ENCODE data around the gene NTF3. TPM values are rescaled to one million over a fixed set of nuclear protein-coding genes. Genes with fewer than 3 reads are reported as not detected.
"Not testable (repeated sequence)": the region's sequence is repeated elsewhere in the genome, so short reads cannot be mapped to it uniquely, and the experiment has no call there.

The NTF3 gene
- total RNA-seq, 3 donors from 2014 or later, result 0.88 to 1.3 TPM; not detected in 1

DNA sequence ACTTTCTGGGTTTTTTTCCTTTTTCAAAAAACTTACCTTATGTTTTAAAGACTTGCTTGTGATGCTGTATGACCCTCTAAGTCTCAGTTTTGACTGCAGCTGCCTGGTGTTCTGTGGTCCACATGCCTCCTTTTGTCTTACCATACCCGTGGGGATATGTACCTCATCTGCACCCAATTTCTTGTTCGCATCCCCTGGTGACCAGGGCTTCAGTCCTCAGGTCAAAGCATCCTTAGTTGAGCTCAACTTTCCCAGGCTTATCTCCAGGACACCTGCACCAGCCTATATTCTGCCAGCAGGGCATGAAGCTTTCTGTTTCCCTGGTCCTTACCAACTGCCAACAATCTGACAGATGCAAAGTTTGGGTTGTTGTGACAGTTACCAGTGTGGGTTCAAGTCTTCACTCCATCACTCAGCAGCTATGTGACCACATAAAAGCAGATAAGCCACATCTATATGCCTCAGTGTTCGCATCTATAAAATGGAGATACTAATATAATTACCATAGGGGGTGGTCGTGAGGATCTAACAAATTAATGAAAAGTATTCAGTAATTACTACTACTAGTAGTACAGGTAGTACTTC is 94.0 kb downstream of the NTF3 start:
- no peaks in the 10 kb centered on the region for H3K4me1 ChIP-seq
- intact Hi-C loops (cut with DNase I; ENCODE audit: low total_unique reads), result loop anchor here (10.0 kb wide), 1 partner anchor 1891 kb away; no protein-coding TSS in a partner anchor
- H3K36me3 ChIP-seq, result no peaks in the 10 kb centered on the region
- no peak overlapping the region for H3K4me3 ChIP-seq
- no peak for TF ChIP-seq POLR2A (IDR thresholded peaks at IDR 0.05)
- TF ChIP-seq, protein P1, sequence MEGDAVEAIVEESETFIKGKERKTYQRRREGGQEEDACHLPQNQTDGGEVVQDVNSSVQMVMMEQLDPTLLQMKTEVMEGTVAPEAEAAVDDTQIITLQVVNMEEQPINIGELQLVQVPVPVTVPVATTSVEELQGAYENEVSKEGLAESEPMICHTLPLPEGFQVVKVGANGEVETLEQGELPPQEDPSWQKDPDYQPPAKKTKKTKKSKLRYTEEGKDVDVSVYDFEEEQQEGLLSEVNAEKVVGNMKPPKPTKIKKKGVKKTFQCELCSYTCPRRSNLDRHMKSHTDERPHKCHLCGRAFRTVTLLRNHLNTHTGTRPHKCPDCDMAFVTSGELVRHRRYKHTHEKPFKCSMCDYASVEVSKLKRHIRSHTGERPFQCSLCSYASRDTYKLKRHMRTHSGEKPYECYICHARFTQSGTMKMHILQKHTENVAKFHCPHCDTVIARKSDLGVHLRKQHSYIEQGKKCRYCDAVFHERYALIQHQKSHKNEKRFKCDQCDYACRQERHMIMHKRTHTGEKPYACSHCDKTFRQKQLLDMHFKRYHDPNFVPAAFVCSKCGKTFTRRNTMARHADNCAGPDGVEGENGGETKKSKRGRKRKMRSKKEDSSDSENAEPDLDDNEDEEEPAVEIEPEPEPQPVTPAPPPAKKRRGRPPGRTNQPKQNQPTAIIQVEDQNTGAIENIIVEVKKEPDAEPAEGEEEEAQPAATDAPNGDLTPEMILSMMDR (IDR thresholded peaks at IDR 0.05), result no peak
- TF ChIP-seq POLR2AphosphoS5 (IDR thresholded peaks at IDR 0.05), result no peak
- H3K27me3 ChIP-seq, result no peaks in the 10 kb centered on the region
- H3K27ac ChIP-seq, result no peak overlapping the region
- DNase-seq (ENCODE audit: low spot score in 2 of 2), result no peak
- H3K9me3 ChIP-seq, result no peaks in the 10 kb centered on the region

DNA sequence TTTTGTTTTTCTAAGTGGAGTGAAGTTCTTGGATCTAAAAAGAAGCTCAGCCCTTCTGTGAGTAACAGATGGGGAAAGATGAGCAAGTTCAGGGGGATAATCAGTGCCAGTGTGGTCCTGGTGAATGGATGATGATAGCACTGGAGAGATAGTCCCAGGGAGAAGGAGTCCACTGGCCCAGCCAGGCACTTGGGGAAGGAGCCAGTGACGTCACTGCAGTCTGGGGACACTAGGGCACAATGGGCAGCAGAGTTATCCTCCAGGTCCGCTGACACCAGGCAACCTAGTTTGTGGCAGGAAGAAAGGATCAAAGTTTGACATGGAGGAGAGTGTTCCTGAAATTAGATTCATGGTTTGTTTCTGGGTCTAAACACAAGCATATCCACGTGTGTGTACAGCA is 101.5 kb downstream of the NTF3 start:
- Histone ChIP-seq H3K27me3 (peaks cover 0 to 3% of the 10 kb centered on the region in 2 donors), H3K4me3 (no peak overlapping the region), H3K4me1 (no peaks in the 10 kb centered on the region), H3K36me3 (no peaks in the 10 kb centered on the region), H3K9me3 (no peaks in the 10 kb centered on the region), H3K27ac (no peak overlapping the region)
- TF ChIP-seq POLR2A (IDR thresholded peaks at IDR 0.05), result no peak
- TF ChIP-seq, protein P1 (IDR thresholded peaks at IDR 0.05), result no peak
- TF ChIP-seq POLR2AphosphoS5 (IDR thresholded peaks at IDR 0.05), result no peak
- DNase-seq (ENCODE audit: low spot score in 2 of 2), result no peak
- intact Hi-C loops (cut with DNase I; ENCODE audit: low total_unique reads), result no loop called here

DNA sequence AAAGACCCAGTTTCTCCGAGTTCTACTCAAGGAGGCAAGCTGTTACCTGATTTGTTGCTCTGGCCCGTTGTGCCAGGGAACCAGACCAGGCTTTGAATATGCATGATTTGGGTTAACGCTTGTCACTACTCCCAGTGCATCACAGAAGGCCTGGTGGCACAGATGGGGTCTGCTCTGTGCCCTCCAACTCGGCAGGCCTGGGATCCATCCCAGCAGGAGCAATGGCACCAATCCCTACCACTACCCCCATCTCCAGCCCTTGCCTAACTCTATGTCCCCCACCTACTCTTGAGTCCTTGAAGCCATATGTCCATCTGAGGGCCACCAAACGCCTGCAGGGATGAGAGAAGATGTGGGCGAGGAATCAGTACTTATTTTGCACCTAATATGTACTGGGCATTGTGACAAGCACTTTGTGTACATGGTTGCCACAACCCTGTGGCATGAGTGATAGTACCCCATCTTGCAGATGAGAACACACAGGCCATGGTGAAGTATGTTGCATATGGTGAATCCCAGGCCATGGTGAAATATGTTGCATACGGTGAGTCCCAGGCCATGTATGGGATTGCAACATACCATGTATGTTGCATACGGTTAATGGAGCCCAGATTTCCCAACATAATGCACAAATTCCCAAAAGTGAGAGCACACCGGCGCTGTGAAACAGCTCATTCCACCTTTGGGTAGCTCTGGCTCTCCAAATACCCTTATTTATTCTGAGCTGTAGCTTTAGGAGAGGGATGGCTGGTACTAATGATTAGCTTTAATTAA is 102.7 kb downstream of the NTF3 start:
- no peak for DNase-seq (ENCODE audit: low spot score in 2 of 2)
- Histone ChIP-seq H3K9me3 (no peaks in the 10 kb centered on the region), H3K27me3 (peaks cover 0 to 3% of the 10 kb centered on the region in 2 donors), H3K36me3 (no peaks in the 10 kb centered on the region), H3K4me3 (no peak overlapping the region), H3K4me1 (no peaks in the 10 kb centered on the region), H3K27ac (no peak overlapping the region)
- intact Hi-C loops (cut with DNase I; ENCODE audit: low total_unique reads), result no loop called here
- TF ChIP-seq, protein P1 (IDR thresholded peaks at IDR 0.05), result no peak
- TF ChIP-seq POLR2AphosphoS5 (IDR thresholded peaks at IDR 0.05), result no peak
- no peak for TF ChIP-seq POLR2A (IDR thresholded peaks at IDR 0.05)

DNA sequence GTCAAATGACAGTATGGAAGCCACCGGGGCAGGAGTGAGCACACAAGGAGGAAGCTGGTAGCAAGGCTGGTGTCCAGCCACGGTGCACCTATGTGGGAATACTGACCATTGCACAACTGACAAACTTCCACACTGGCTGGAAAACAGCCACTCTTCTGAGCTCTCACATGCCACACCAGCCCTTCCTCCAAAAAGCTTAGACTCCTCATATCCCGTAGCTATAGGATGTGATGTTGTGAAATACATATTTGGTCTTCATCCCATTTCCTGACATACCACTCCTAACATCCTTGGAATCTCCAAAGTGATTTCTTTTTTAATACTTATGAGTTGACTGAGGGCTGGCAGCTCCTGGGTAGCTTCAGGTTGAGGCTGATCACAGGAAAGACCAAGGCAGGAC is 103.6 kb downstream of the NTF3 start:
- H3K4me1 ChIP-seq, result no peaks in the 10 kb centered on the region
- no peak overlapping the region for H3K27ac ChIP-seq
- intact Hi-C loops (cut with DNase I; ENCODE audit: low total_unique reads), result no loop called here
- H3K27me3 ChIP-seq, result peaks cover 0 to 3% of the 10 kb centered on the region in 2 donors
- H3K36me3 ChIP-seq, result no peaks in the 10 kb centered on the region
- no peak for TF ChIP-seq POLR2AphosphoS5 (IDR thresholded peaks at IDR 0.05)
- no peak for DNase-seq (ENCODE audit: low spot score in 2 of 2)
- no peaks in the 10 kb centered on the region for H3K9me3 ChIP-seq
- H3K4me3 ChIP-seq, result no peak overlapping the region

DNA sequence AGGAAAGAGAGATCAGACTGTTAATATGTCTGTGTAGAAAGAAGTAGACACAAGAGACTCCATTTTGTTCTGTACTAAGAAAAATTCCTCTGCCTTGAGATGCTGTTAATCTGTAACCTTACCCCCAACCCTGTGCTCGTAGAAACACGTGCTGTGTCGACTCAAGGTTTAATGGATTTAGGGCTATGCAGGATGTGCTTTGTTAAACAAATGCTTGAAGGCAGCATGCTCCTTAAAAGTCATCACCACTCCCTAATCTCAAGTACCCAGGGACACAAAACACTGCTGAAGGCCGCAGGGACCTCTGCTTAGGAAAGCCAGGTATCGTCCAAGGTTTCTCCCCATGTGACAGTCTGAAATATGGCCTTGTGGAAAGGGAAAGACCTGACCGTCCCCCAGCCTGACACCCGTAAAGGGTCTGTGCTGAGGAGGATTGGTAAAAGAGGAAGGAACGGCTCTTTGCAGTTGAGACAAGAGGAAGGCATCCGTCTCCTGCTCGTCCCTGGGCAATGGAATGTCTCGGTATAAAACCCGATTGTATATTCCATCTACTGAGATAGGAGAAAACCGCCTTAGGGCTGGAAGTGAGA is 105.2 kb downstream of the NTF3 start:
- H3K36me3 ChIP-seq; H3K4me3 ChIP-seq; H3K9me3 ChIP-seq; H3K4me1 ChIP-seq; DNase-seq (ENCODE audit: low spot score in 2 of 2); H3K27me3 ChIP-seq; intact Hi-C loops (cut with DNase I; ENCODE audit: low total_unique reads); H3K27ac ChIP-seq: not testable (repeated sequence)

DNA sequence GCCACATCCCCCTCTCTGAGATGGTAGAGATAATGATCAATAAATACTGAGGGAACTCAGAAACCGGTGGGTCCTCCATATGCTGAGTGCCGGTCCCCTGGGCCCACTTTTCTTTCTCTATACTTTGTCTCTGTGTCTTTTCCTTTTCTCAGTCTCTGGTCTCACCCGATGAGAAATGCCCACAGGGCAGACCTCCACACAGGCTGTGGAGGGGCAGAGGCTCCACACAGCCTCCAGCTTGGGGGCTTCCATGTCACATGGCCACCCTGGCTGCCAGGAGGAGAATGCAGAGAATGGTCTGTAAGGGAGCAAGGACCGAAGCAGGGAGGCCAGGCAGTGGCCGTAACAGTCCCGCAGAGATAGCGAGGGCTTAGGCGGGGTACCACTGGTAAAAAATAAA is 105.9 kb downstream of the NTF3 start:
- no peaks in the 10 kb centered on the region for H3K4me1 ChIP-seq
- TF ChIP-seq POLR2A (IDR thresholded peaks at IDR 0.05) (no peak), POLR2AphosphoS5 (IDR thresholded peaks at IDR 0.05) (no peak)
- TF ChIP-seq, protein P1 (IDR thresholded peaks at IDR 0.05), result no peak
- no peak for DNase-seq (ENCODE audit: low spot score in 2 of 2)
- no peak overlapping the region for H3K4me3 ChIP-seq
- H3K27ac ChIP-seq, result no peak overlapping the region
- H3K27me3 ChIP-seq, result peaks cover 0 to 3% of the 10 kb centered on the region in 2 donors
- intact Hi-C loops (cut with DNase I; ENCODE audit: low total_unique reads), result no loop called here
- no peaks in the 10 kb centered on the region for H3K9me3 ChIP-seq
- H3K36me3 ChIP-seq, result no peaks in the 10 kb centered on the region
